ENCODE measurements around the gene WDR53. TPM values are rescaled to one million over a fixed set of nuclear protein-coding genes. Genes with fewer than 3 reads are reported as not detected.

The WDR53 gene
- total RNA-seq, 2 donors from 2014 or later = 15.1 to 23.0 TPM

GRCh38 chr3:196531418-196531817, 36.9 kb downstream of the WDR53 start:
- peaks cover 7% of the 10 kb centered on the region for H3K27me3 Mint-ChIP-seq (ENCODE audit: insufficient read depth)

GRCh38 chr3:196528639-196529233, 39.6 kb downstream of the WDR53 start:
- Mint-ChIP-seq H3K4me3 (peak overlapping the region; percentile 44), H3K9me3 (peaks cover 33% of the 10 kb centered on the region), H3K4me1 (no peaks in the 10 kb centered on the region), H3K27ac (no peak overlapping the region), H3K36me3 (ENCODE audit: low read depth) (peaks cover 3% of the 10 kb centered on the region), H3K27me3 (ENCODE audit: insufficient read depth) (peaks cover 7% of the 10 kb centered on the region)
- no peaks in the 10 kb centered on the region for H3K4me1 ChIP-seq (ENCODE audit: control insufficient read depth, insufficient read depth, low read length)
- WGBS, 2 experiments (ENCODE audit: insufficient coverage in 1 of 2, insufficient read length in 1 of 2) = 52 to 67% methylated on average over 33 to 52 of the region's 52 CpGs
- H3K36me3 ChIP-seq (ENCODE audit: control insufficient read depth, insufficient read depth, low read length) = no peaks in the 10 kb centered on the region
- H3K9ac ChIP-seq (ENCODE audit: extremely low read depth, low read length, poor library complexity, severe bottlenecking) = no peak overlapping the region
- DNase-seq = peak; percentile 94
- peak; percentile 96 for TF ChIP-seq CTCF (conservative IDR thresholded peaks at IDR 0.05)
- H3K27me3 ChIP-seq (ENCODE audit: control insufficient read depth, insufficient read depth, low read length, poor library complexity, severe bottlenecking) = no peaks in the 10 kb centered on the region
- no peak overlapping the region for H3K27ac ChIP-seq (ENCODE audit: low read depth, low read length)
- H3K9me3 ChIP-seq (ENCODE audit: control insufficient read depth, low read length) = peaks cover 12% of the 10 kb centered on the region
- H3K4me3 ChIP-seq (ENCODE audit: low read length) = no peak overlapping the region

More at GRCh38 chr3:196531418-196531817, 36.9 kb downstream of the WDR53 start:
- no peaks in the 10 kb centered on the region for H3K27me3 ChIP-seq (ENCODE audit: control insufficient read depth, insufficient read depth, low read length, poor library complexity, severe bottlenecking)
- no peak overlapping the region for H3K9ac ChIP-seq (ENCODE audit: extremely low read depth, low read length, poor library complexity, severe bottlenecking)
- no peak overlapping the region for H3K4me3 Mint-ChIP-seq
- WGBS, 2 experiments (ENCODE audit: insufficient coverage in 1 of 2, insufficient read length in 1 of 2) = 84 to 92% methylated on average over 4 of the region's 4 CpGs
- peaks cover 34% of the 10 kb centered on the region for H3K9me3 Mint-ChIP-seq
- no peak overlapping the region for H3K4me3 ChIP-seq (ENCODE audit: low read length)
- H3K4me1 Mint-ChIP-seq = no peaks in the 10 kb centered on the region
- peaks cover 12% of the 10 kb centered on the region for H3K9me3 ChIP-seq (ENCODE audit: control insufficient read depth, low read length)
- H3K36me3 ChIP-seq (ENCODE audit: control insufficient read depth, insufficient read depth, low read length) = no peaks in the 10 kb centered on the region
- no peaks in the 10 kb centered on the region for H3K4me1 ChIP-seq (ENCODE audit: control insufficient read depth, insufficient read depth, low read length)
- no peak overlapping the region for H3K27ac Mint-ChIP-seq
- no peak overlapping the region for H3K27ac ChIP-seq (ENCODE audit: low read depth, low read length)
- no peak for DNase-seq
- no peak for TF ChIP-seq CTCF (conservative IDR thresholded peaks at IDR 0.05)
- H3K36me3 Mint-ChIP-seq (ENCODE audit: low read depth) = peaks cover 3% of the 10 kb centered on the region

- Mint-ChIP-seq H3K36me3 (ENCODE audit: low read depth) (no peaks in the 10 kb centered on the region), H3K27ac (no peak overlapping the region), H3K4me1 (no peaks in the 10 kb centered on the region), H3K27me3 (ENCODE audit: insufficient read depth) (peaks cover 5% of the 10 kb centered on the region), H3K9me3 (peaks cover 24% of the 10 kb centered on the region), H3K4me3 (no peak overlapping the region)
- no peak for TF ChIP-seq CTCF (conservative IDR thresholded peaks at IDR 0.05)
- H3K36me3 ChIP-seq (ENCODE audit: control insufficient read depth, insufficient read depth, low read length) = no peaks in the 10 kb centered on the region
- no peak overlapping the region for H3K4me3 ChIP-seq (ENCODE audit: low read length)
- H3K27ac ChIP-seq (ENCODE audit: low read depth, low read length) = no peak overlapping the region
- no peak overlapping the region for H3K9ac ChIP-seq (ENCODE audit: extremely low read depth, low read length, poor library complexity, severe bottlenecking)
- no peak for DNase-seq
- no peaks in the 10 kb centered on the region for H3K27me3 ChIP-seq (ENCODE audit: control insufficient read depth, insufficient read depth, low read length, poor library complexity, severe bottlenecking)
- H3K4me1 ChIP-seq (ENCODE audit: control insufficient read depth, insufficient read depth, low read length) = no peaks in the 10 kb centered on the region
- peaks cover 19% of the 10 kb centered on the region for H3K9me3 ChIP-seq (ENCODE audit: control insufficient read depth, low read length)
- WGBS, 2 experiments (ENCODE audit: insufficient coverage in 1 of 2, insufficient read length in 1 of 2) = 93% methylated on average over 4 of the region's 4 CpGs
These were observed 43.2 kb downstream of the WDR53 start for GRCh38 chr3:196525141-196525540.

Measured in endodermal cell (in vitro differentiated cells).